Thoracic aorta (tissue), 2 donors: ENCODE results near the gene MEIS1. TPM values are rescaled to one million over a fixed set of nuclear protein-coding genes. Genes with fewer than 3 reads are reported as not detected.

Experiments used
- ATAC-seq: fragments of 150-250 bp; one replicate; pipeline ENCODE4 v1.8.0; 2017; ENCODE audit warnings: low read depth; ENCODE audit not compliant: insufficient number of reproducible peaks, low FRiP score
- DNase-seq: peaks from one replicate; pipeline ENCODE4 v3.0.0-alpha.2; 2020; ENCODE audit warnings: low spot score
- H3K27ac ChIP-seq, 2 donors: fragments of 200-600 bp; sonication (generic); 1 replicate in 1 of 2; 2 replicates in 1 of 2; pipeline ENCODE4 v1.5.1; 2016; ENCODE audit warnings: mild to moderate bottlenecking in 2 of 2, moderate library complexity in 2 of 2
- H3K27me3 ChIP-seq: fragments of 200-600 bp; sonication (generic); replicated peaks from 2 replicates; pipeline ENCODE4 v1.6.0; 2016; ENCODE audit warnings: mild to moderate bottlenecking; ENCODE audit not compliant: insufficient read depth
- H3K36me3 ChIP-seq: fragments of 200-600 bp; sonication (generic); one replicate; pipeline ENCODE4 v1.5.1; 2016
- H3K4me1 ChIP-seq, 2 donors: fragments of 200-600 bp; sonication (generic); 1 replicate in 1 of 2; 2 replicates in 1 of 2; pipeline versions ENCODE4 v1.5.1 to v1.6.0; 2016; ENCODE audit warnings: low read depth in 2 of 2, mild to moderate bottlenecking in 1 of 2; ENCODE audit not compliant: control insufficient read depth in 1 of 2
- H3K4me3 ChIP-seq: fragments of 200-600 bp; sonication (generic); 2 replicates; pipeline ENCODE4 v1.5.1; 2016; ENCODE audit warnings: mild to moderate bottlenecking
- H3K9me3 ChIP-seq: fragments of 200-600 bp; sonication (generic); 2 replicates; pipeline ENCODE4 v1.5.1; 2016
- CTCF ChIP-seq: fragments of 200-600 bp; sonication (generic); IDR thresholded peaks from one replicate; pipeline ENCODE4 v1.5.1; 2019; ENCODE audit warnings: antibody characterized with exemption
- total RNA-seq, 2 donors: library from RNA; depleted of rRNA; stranded (reverse); fragments of >200 nt; gene quantifications; one replicate each; pipeline versions ENCODE4 v1.1.0 to v1.2.3, GENCODE V29; 2016

The MEIS1 gene
- total RNA-seq, 2 donors from 2014 or later, result 29.4 to 58.4 TPM

GRCh38 chr2:66582987-66583880 is 148.3 kb downstream of the MEIS1 start:
- Histone ChIP-seq H3K36me3 (no peaks in the 10 kb centered on the region), H3K9me3 (no peaks in the 10 kb centered on the region), H3K27me3 (peaks cover 8% of the 10 kb centered on the region), H3K4me3 (no peak overlapping the region), H3K4me1 (peaks cover 0 to 16% of the 10 kb centered on the region in 2 donors), H3K27ac (no peak overlapping the region)
- ATAC-seq, result no peak
- TF ChIP-seq CTCF, result no peak
- DNase-seq, result no peak

GRCh38 chr2:66583881-66584280 is 149.0 kb downstream of the MEIS1 start:
- Histone ChIP-seq H3K27ac (no peak overlapping the region), H3K9me3 (no peaks in the 10 kb centered on the region), H3K27me3 (peaks cover 2% of the 10 kb centered on the region), H3K36me3 (no peaks in the 10 kb centered on the region), H3K4me1 (peaks cover 0 to 16% of the 10 kb centered on the region in 2 donors), H3K4me3 (no peak overlapping the region)
- ATAC-seq, result no peak
- no peak for TF ChIP-seq CTCF
- DNase-seq, result no peak

- Histone ChIP-seq H3K4me1 (peaks cover 0 to 16% of the 10 kb centered on the region in 2 donors), H3K27ac (no peak overlapping the region), H3K36me3 (no peaks in the 10 kb centered on the region), H3K4me3 (no peak overlapping the region), H3K9me3 (no peaks in the 10 kb centered on the region), H3K27me3 (no peaks in the 10 kb centered on the region)
- no peak for DNase-seq
- no peak for TF ChIP-seq CTCF
- ATAC-seq, result no peak
These were observed 150.7 kb downstream of the MEIS1 start for GRCh38 chr2:66585587-66585986.

GRCh38 chr2:66587216-66587615 is 152.3 kb downstream of the MEIS1 start:
- no peak for DNase-seq
- no peak for TF ChIP-seq CTCF
- H3K27ac ChIP-seq, result no peak overlapping the region
- no peak for ATAC-seq
- peaks cover 0 to 9% of the 10 kb centered on the region in 2 donors for H3K4me1 ChIP-seq
- no peaks in the 10 kb centered on the region for H3K9me3 ChIP-seq
- no peaks in the 10 kb centered on the region for H3K27me3 ChIP-seq
- H3K36me3 ChIP-seq, result no peaks in the 10 kb centered on the region
- H3K4me3 ChIP-seq, result no peak overlapping the region

- Histone ChIP-seq H3K4me1 (peaks cover 6 to 17% of the 10 kb centered on the region in 2 donors), H3K4me3 (no peak overlapping the region), H3K27me3 (no peaks in the 10 kb centered on the region), H3K36me3 (no peaks in the 10 kb centered on the region), H3K27ac (no peak overlapping the region), H3K9me3 (no peaks in the 10 kb centered on the region)
- no peak for DNase-seq
- no peak for TF ChIP-seq CTCF
- no peak for ATAC-seq
These were observed 159.1 kb downstream of the MEIS1 start for GRCh38 chr2:66594001-66594400.
